NCI-H82 (cell line): ENCODE measurements around the gene STX10.
"Not testable (repeated sequence)": the region's sequence is repeated elsewhere in the genome, so short reads cannot be mapped to it uniquely, and the experiment has no call there.

Experiments used
- DNase-seq: peaks from one replicate; lab custom pipeline; 2025; lab: John Stamatoyannopoulos, UW

Gene STX10

DNA sequence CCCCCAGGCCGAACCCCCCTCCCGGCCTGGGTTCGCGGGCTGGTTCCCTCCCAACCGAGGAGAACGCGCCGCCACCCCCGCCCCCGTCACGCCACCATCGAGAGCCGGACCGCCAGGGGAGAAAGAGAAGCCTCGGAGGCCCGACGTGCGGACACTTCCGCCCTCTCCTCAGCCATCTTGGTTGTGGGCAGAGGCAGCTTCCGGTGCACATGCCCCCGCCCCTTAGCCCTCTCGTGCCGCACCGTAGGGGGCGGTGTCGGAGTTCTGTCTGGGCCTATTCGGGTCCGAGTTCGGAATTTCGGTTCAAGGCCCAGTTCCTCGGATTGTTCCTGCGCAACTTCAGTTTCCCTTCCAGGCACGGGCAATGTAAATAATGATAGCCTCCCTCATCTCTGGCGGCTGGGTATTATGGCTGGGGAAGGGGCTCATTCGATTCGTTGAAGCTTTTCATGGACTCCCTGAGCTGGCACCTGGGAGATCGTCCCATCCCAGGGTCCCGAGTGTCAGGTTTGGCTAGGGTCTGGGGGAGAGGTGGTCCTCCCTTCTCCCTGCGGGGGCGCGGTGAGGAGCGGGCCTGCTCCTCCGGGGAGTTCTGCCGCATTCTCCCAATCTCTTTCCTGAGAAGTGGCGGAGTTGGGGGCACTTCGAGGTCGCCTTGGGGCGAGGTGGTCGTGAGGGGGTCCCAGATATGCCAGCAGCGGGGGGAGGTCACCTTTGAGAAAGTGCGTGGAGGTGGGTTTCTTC is at the start of gene STX10, which contains the start of gene IER2:
TSS of gene STX10 (minus strand) at position 189 of the 744 bp plus-strand sequence. CDS start 202 bp downstream, outside the sequence.
TSS of gene IER2 (plus strand) at position 225 of the 744 bp plus-strand sequence. CDS start 2,776 bp downstream, outside the sequence.
- peak; percentile 98 for DNase-seq

DNA sequence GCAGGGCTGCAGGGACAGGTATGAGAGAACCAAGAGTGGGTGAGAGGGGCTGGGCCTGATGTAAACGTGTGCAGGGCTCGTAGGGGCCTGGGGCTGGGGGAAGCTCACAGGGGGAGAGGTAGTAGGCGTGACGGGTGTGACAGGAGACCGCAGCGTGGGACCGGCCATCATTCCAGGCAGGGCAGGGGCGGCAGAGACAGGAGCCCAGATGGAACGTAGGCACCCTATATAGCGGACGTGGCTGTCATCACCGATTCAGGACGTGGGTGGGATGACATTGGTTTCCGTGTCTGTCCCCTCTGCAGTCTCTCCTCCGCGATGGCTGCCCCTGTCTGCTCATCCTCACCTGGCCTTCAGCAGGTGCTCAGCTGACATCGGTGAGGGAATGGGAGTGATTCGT is 48.5 kb upstream of the STX10 start:
- DNase-seq: no peak

GRCh38 chr19:13195678-13196077 is 45.5 kb upstream of the STX10 start:
- peak; percentile 87 for DNase-seq

DNA sequence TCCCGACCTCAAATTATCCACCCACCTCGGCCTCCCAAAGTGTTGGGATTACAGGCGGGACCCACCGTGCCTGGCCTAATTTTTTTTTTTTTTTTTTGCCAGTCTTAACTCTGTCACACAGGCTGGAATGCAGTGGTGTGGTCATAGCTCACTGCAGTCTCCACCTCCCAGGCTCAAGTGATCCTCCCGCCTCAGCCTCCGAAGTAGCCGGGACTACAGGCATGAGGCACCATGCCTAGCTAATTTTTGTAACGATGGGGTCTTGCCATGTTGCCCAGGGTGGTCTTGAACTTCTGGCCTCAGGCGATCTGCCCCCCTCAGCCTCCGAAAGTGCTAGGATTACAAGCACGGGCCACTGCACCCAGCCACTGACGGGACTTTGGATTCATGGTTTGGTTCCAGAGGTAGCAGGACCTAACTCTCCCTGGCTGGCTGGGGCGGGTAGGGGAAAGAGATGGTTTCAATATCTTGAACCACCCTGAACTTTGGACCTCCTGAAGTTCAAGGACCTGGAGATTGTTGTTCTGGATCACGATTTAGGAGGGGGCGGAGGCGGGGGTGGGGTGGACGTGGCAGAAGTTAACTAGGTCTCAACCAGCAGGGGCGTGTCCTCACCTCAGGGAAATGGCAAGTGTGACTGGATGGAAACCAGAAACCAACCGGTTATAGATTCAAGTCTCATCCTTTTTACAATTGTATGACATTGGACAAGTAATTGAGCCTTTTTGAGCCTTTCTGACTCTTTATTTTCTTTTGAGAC is 40.8 kb upstream of the STX10 start:
- DNase-seq: no peak

DNA sequence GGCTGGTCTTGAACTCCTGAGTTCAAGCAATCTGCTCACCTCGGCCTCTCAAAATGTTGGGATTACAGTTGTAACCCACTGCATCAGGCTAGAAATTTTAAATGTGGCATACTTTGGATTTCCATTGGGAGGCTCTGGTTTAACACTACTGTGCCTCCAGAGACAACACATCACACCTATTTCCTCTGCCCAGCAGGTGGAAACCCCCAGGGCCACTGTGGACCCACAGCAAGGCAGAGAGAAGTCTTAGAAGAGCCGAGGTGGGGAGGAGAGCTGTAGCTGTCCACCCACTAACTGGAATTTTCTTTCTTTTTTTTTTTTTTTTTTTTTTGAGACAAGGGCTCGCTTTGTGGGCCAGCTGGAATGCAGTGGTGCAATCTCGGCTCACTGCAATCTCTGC is 39.4 kb upstream of the STX10 start:
- no peak for DNase-seq

GRCh38 chr19:13187419-13187818 is 37.2 kb upstream of the STX10 start:
- DNase-seq: no peak

DNA sequence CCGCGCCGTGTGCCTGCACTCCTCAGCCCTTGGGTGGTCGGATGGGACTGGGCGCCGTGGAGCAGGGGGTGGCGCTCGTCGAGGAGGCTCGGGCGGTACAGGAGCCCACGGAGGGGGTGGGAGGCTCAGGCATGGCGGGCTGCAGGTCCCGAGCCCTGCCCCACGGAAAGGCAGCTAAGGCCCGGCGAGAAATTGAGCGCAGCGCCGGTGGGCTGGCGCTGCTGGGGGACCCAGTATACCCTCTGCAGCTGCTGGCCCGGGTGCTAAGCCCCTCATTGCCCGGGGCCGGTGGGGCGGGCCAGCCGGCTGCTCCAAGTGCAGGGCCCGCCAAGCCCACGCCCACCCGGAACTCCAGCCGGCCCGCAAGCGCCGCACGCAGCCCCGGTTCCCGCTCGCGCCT is 36.5 kb upstream of the STX10 start:
- not testable (repeated sequence) for DNase-seq

GRCh38 chr19:13185763-13186657 is 35.8 kb upstream of the STX10 start:
- not testable (repeated sequence) for DNase-seq

- not testable (repeated sequence) for DNase-seq
Measured at GRCh38 chr19:13184926-13185325, 34.8 kb upstream of the STX10 start.

- DNase-seq: no peak
Measured at GRCh38 chr19:13181747-13182388, 31.7 kb upstream of the STX10 start.

GRCh38 chr19:13178291-13178690 is 28.1 kb upstream of the STX10 start:
- not testable (repeated sequence) for DNase-seq

GRCh38 chr19:13177584-13177983 is 27.4 kb upstream of the STX10 start:
- DNase-seq: not testable (repeated sequence)

GRCh38 chr19:13176345-13176744 is 26.2 kb upstream of the STX10 start:
- DNase-seq: no peak

- DNase-seq: no peak
Measured at GRCh38 chr19:13173139-13173737, 23.1 kb upstream of the STX10 start.

GRCh38 chr19:13172346-13173138 is 22.4 kb upstream of the STX10 start:
- peak; percentile 50 for DNase-seq

DNA sequence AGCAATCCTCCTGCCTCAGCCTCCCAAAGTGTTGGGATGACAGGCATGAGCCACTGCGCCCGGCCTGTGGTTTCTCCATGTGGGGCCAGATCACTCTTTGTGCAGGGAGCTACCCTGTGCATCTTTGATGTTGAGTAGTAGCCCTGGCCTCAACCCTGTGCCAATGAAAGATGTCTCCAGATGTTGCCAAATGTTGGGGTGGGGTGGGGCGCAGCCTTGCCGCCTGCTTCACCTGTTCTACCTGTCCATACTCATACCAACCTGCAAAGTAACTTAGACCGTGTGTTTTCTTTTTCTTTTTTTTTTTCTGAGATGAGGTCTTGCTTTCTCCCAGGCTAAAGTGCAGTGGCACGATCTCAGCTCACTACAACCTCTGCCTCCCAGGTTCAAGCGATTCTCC is 21.0 kb upstream of the STX10 start:
- DNase-seq: no peak

- no peak for DNase-seq
Measured at GRCh38 chr19:13169769-13170168, 19.6 kb upstream of the STX10 start.

DNA sequence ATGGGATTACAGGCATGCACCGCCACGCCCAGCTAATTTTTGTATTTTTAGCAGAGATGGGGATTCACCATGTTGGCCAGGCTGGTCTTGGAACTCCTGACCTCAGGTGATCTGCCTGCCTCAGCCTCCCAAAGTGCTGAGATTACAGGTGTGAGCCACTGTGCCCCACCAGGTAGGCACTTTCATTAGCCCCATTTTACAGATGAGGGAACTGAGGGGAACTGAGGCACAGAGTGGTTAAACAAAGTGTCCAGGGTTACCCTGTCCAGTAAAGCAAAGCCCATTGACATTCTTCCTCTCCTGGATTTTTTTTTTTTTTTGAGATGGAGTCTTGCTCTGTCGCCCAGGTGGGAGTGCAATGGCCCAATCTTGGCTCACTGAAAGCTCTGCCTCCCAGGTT is 16.0 kb upstream of the STX10 start:
- DNase-seq: not testable (repeated sequence)

DNA sequence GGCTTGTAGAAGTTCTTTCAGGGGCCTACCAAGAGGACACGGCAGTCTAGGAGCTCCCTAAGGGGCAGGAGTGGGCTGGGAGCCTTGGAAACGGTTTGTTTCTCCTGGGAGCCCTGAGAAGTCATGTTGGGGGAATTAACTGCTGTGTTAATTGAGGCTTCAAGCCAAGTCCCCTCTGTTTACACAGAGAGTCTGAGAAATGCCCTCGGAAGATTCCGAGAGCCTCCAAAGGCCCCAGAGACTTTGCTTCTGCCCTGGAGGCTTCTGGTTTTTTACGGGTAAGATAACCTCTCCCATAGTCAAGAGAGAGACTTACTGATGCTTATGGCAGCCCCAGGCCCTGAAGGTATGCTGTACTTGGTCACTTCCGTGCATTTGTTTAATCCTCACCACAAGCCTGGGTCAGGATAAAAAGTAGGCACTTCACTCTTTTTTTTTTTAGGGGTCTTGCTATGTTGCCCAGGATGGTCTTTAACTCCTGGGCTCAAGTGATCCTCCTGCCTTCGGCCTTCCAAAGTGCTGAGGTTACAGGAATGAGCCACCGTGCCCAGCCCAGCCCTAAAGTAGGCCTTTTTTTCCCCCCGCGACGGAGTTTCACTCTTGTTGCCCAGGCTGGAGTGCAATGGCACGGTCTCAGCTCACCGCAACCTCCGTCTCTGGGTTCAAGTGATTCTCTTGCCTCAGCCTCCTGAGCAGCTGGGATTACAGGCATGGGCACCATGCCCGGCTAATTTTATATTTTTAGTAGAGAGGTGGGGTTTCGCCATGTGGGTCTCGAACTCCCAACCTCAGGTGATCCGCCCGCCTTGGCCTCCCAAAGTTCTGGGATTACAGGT is 15.2 kb upstream of the STX10 start:
- peak; percentile 76 for DNase-seq
